RWPE2 (cell line): ENCODE data around the gene ZBTB46.
A peak's percentile ranks its signal among the peaks of the same experiment; 100 is the strongest.

Source experiments
- ATAC-seq: fragments of 200-7000 bp; cut with Tn5 transposase; 3 replicates; pipeline ENCODE4 v1.9.1; 2021; ENCODE audit warnings: low read depth
- DNase-seq: peaks from one replicate; pipeline ENCODE4 v3.0.0-alpha.2; 2020; ENCODE audit warnings: low spot score
- H3K27ac ChIP-seq: fragments of 450-650 bp; 2 replicates; pipeline ENCODE4 v1.5.1; 2017; ENCODE audit warnings: mild to moderate bottlenecking; ENCODE audit not compliant: poor library complexity, severe bottlenecking
- H3K27me3 ChIP-seq: fragments of 250-450 bp; sonication (Bioruptor Pico); 2 replicates; pipeline ENCODE4 v1.5.1; 2021; ENCODE audit warnings: mild to moderate bottlenecking, moderate library complexity; ENCODE audit not compliant: insufficient read depth, poor library complexity, severe bottlenecking
- H3K36me3 ChIP-seq: fragments of 250-450 bp; sonication (Bioruptor Pico); 2 replicates; pipeline ENCODE4 v1.5.1; 2020; ENCODE audit warnings: low read depth, mild to moderate bottlenecking, moderate library complexity
- H3K4me1 ChIP-seq: fragments of 250-450 bp; sonication (Bioruptor Pico); 2 replicates; pipeline ENCODE4 v1.5.1; 2021; ENCODE audit warnings: mild to moderate bottlenecking, moderate library complexity; ENCODE audit not compliant: insufficient read depth, poor library complexity, severe bottlenecking
- H3K4me3 ChIP-seq: fragments of 250-450 bp; sonication (Bioruptor Pico); 2 replicates; pipeline ENCODE4 v1.5.1; 2021; ENCODE audit warnings: mild to moderate bottlenecking, moderate library complexity; ENCODE audit not compliant: severe bottlenecking
- H3K9me3 ChIP-seq: fragments of 250-450 bp; sonication (Bioruptor Pico); 2 replicates; pipeline ENCODE4 v1.5.1; 2021; ENCODE audit warnings: mild to moderate bottlenecking, moderate library complexity; ENCODE audit not compliant: severe bottlenecking
- CTCF ChIP-seq: fragments of 450-650 bp; IDR thresholded peaks from one replicate; pipeline ENCODE4 v1.5.1; 2017; ENCODE audit warnings: mild to moderate bottlenecking, moderate library complexity; ENCODE audit not compliant: poor library complexity, severe bottlenecking

Gene ZBTB46

DNA sequence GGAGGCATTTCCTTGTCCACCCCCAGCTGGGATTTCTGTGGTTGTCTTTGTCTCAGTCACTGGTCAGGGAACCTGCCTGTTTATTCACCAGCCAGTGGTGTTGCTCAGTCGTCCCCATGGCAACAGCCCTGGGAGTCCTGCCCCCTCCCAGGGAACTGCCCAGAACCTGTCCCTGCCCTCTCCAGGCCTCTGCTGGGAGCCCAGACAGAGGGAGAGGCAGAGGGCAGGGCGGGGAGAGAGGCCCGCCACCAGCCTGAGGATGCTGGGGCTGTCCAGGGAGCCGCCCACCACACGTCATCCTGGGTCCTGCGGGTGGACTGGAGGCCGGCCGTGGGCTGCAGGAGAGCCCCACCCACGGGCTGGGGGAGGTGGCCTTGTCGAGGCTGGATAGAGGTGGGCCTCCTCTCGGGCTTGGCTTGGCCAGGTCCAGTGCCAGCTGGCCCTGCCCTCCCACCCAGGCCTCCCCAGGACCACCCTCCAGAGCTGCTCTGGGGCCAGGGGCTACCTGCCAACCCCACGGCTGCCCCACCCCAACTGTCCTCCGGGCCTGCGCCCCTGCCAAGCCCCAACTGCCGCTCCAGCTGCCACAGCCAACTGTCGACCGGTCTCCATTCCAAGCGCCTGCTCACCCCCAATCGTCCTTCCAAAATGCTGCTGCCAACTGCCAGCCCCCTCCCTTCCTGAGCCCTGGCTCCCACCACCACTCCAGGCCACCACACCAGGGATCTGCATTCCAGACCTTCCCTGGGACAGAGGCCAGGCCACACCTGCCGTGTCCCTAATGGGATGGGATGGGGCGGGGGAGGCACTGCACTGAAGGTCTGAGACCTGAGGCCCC lies 4.2 kb upstream of the ZBTB46 start:
- Histone ChIP-seq H3K27ac (no peak overlapping the region), H3K4me3 (no peak overlapping the region), H3K9me3 (no peaks in the 10 kb centered on the region), H3K36me3 (no peaks in the 10 kb centered on the region), H3K4me1 (peaks cover 3% of the 10 kb centered on the region), H3K27me3 (peaks cover 18% of the 10 kb centered on the region)
- ATAC-seq (peak; percentile 87), DNase-seq (peak; percentile 98)
- TF ChIP-seq CTCF = no peak

DNA sequence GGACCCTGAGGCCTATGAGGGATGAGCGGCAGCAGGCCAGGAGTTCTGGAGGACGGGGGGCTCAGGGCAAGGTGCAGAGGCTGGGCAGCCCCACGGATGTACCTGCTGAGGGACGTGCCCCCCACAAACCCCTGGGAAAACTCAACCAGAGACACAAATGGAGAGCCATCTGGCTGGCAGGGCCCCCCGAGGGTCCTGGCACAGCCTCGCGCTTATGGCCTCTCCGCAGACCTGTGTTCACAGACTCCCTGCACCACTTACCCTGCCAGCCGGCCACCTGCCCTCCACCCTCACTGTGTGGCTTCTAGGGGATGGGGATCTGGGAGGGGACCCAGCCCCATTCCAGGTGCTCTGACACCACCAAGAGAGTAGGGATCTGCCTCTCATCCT lies 3.4 kb upstream of the ZBTB46 start:
- no peaks in the 10 kb centered on the region for H3K9me3 ChIP-seq
- no peak overlapping the region for H3K4me3 ChIP-seq
- no peaks in the 10 kb centered on the region for H3K36me3 ChIP-seq
- H3K4me1 ChIP-seq = peaks cover 7% of the 10 kb centered on the region
- H3K27ac ChIP-seq = no peak overlapping the region
- DNase-seq (no peak), ATAC-seq (no peak)
- TF ChIP-seq CTCF = no peak
- H3K27me3 ChIP-seq = peaks cover 26% of the 10 kb centered on the region

- DNase-seq (peak; percentile 83), ATAC-seq (no peak)
- Histone ChIP-seq H3K9me3 (no peaks in the 10 kb centered on the region), H3K27ac (no peak overlapping the region), H3K27me3 (peaks cover 31% of the 10 kb centered on the region), H3K4me3 (no peak overlapping the region), H3K36me3 (no peaks in the 10 kb centered on the region), H3K4me1 (peaks cover 7% of the 10 kb centered on the region)
- no peak for TF ChIP-seq CTCF
Observed at GRCh38 chr20:63833776-63834490, 2.9 kb upstream of the ZBTB46 start.

DNA sequence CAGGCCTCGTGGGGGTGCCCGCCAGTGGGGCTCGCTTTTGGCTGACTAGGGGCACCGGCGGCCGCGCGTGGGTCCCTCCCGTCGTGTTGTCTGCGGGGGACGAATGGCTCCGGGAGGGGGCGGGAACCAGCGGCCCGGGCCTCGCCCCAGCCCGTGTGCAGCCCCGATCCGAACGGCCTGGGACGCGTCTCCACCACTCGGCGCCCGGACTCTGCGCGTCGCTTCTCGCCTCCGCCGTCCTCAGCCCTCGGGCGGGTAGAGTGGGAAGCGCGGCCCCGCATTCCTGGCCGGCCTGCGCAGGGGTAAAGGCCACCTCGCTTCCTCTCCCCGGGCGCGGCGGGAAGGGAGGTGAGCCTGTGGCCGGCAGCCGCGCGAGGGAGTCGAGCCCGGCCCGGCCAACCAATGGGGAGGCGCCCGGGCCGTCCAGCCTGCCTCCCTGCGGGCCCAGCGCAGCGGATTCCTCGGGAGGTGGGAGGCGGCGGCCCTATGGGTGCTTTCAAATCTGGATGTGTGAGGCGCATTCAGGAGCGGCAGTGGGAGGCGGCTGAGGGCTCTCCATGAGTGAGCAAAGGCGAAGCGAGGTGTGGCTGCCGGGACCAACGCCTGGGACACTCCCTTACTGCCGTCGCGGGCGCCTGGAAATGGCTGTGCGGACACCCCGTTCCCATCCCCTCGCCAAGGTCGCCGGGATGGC lies 1.1 kb upstream of the ZBTB46 start:
- H3K27me3 ChIP-seq = peaks cover 45% of the 10 kb centered on the region
- TF ChIP-seq CTCF = no peak
- peak overlapping the region; percentile 60 for H3K4me3 ChIP-seq
- H3K4me1 ChIP-seq = peaks cover 7% of the 10 kb centered on the region
- no peak overlapping the region for H3K27ac ChIP-seq
- ATAC-seq (peak; percentile 6), DNase-seq (peak; percentile 87)
- no peaks in the 10 kb centered on the region for H3K9me3 ChIP-seq
- no peaks in the 10 kb centered on the region for H3K36me3 ChIP-seq
